Stimulated activated CD4-positive, alpha-beta T cell treated with anti-CD3 and anti-CD28 coated beads, TNF-alpha, amount 100 ng/mL, for 1 hour (primary cell): ENCODE data around the gene NMD3.
"Not testable (repeated sequence)": the region's sequence is repeated elsewhere in the genome, so short reads cannot be mapped to it uniquely, and the experiment has no call there.

Source experiments
- DNase-seq, 3 donors: peaks; one replicate each; pipeline ENCODE4 v3.0.0-alpha.2; 2020; ENCODE audit warnings: low read depth in 3 of 3, low spot score in 1 of 3

Gene NMD3

GRCh38 chr3:161274691-161275298, 53.7 kb downstream of the NMD3 start:
- DNase-seq, result no peak

GRCh38 chr3:161275919-161276318, 54.8 kb downstream of the NMD3 start:
- DNase-seq, result no peak

GRCh38 chr3:161282387-161282786, 61.3 kb downstream of the NMD3 start:
- DNase-seq, result not testable (repeated sequence)

- no peak for DNase-seq
These were observed 63.9 kb downstream of the NMD3 start for GRCh38 chr3:161284989-161285388.

- no peak for DNase-seq
These were observed 68.1 kb downstream of the NMD3 start for GRCh38 chr3:161289174-161289573.

GRCh38 chr3:161291191-161291901, 70.2 kb downstream of the NMD3 start:
- DNase-seq, result no peak

- no peak for DNase-seq
These were observed 72.3 kb downstream of the NMD3 start for GRCh38 chr3:161293381-161293780.

GRCh38 chr3:161295325-161295724, 74.2 kb downstream of the NMD3 start:
- no peak for DNase-seq

GRCh38 chr3:161296814-161297213, 75.7 kb downstream of the NMD3 start:
- DNase-seq, result no peak
